HG02943 (cell line): ENCODE data around the gene SPAG9.

Source experiments
- ATAC-seq: cut with Tn5 transposase; IDR thresholded peaks from one replicate; pipeline ENCODE4 v1.9.1; 2021; ENCODE audit warnings: mild to moderate bottlenecking, low read depth, moderate library complexity; ENCODE audit not compliant: unreplicated experiment

The SPAG9 gene

GRCh38 chr17:51046046-51046445 is 74.6 kb downstream of the SPAG9 start:
- ATAC-seq = no peak

GRCh38 chr17:51045621-51046020 is 75.0 kb downstream of the SPAG9 start:
- ATAC-seq = no peak

GRCh38 chr17:51044976-51045375 is 75.7 kb downstream of the SPAG9 start:
- no peak for ATAC-seq

- no peak for ATAC-seq
These were observed 84.6 kb downstream of the SPAG9 start for GRCh38 chr17:51036084-51036483.

- no peak for ATAC-seq
These were observed 85.2 kb downstream of the SPAG9 start for GRCh38 chr17:51035431-51035830.

- ATAC-seq = no peak
These were observed 85.9 kb downstream of the SPAG9 start for GRCh38 chr17:51034800-51035199.

- no peak for ATAC-seq
These were observed 87.8 kb downstream of the SPAG9 start for GRCh38 chr17:51032850-51033249.

GRCh38 chr17:51029568-51030463 is 90.9 kb downstream of the SPAG9 start:
- ATAC-seq = no peak

- no peak for ATAC-seq
These were observed 91.5 kb downstream of the SPAG9 start for GRCh38 chr17:51029142-51029541.

GRCh38 chr17:51028176-51028863 is 92.3 kb downstream of the SPAG9 start:
- no peak for ATAC-seq

- no peak for ATAC-seq
These were observed 102.1 kb downstream of the SPAG9 start for GRCh38 chr17:51018541-51018940.

GRCh38 chr17:51017270-51017669 is 103.4 kb downstream of the SPAG9 start:
- ATAC-seq = no peak

- ATAC-seq = no peak
These were observed 104.6 kb downstream of the SPAG9 start for GRCh38 chr17:51016099-51016498.

GRCh38 chr17:51015145-51015558 is 105.5 kb downstream of the SPAG9 start:
- ATAC-seq = no peak

GRCh38 chr17:51014129-51014528 is 106.5 kb downstream of the SPAG9 start:
- no peak for ATAC-seq

GRCh38 chr17:51013322-51013721 is 107.3 kb downstream of the SPAG9 start:
- no peak for ATAC-seq

- ATAC-seq = no peak
These were observed 108.1 kb downstream of the SPAG9 start for GRCh38 chr17:51012538-51012937.

- no peak for ATAC-seq
These were observed 110.4 kb downstream of the SPAG9 start for GRCh38 chr17:51010173-51010675.

GRCh38 chr17:51006601-51007000 is 114.1 kb downstream of the SPAG9 start:
- ATAC-seq = no peak

GRCh38 chr17:51005768-51006167 is 114.9 kb downstream of the SPAG9 start:
- ATAC-seq = no peak

GRCh38 chr17:51004249-51004648 is 116.4 kb downstream of the SPAG9 start:
- ATAC-seq = no peak
